ENCODE data around the gene NACC2.

Gene NACC2

GRCh38 chr9:136016572-136017288 lies 78.4 kb downstream of the NACC2 start:
- Histone ChIP-seq H3K27ac (ENCODE audit: low read depth, low read length) (no peak overlapping the region), H3K9me2 (replicated peaks; ENCODE audit: control insufficient read depth, low read length) (no peaks in the 10 kb centered on the region), H3K79me2 (ENCODE audit: control insufficient read depth, low read length) (no peaks in the 10 kb centered on the region), H3K4me3 (ENCODE audit: low read length) (no peak overlapping the region), H3K36me3 (ENCODE audit: control insufficient read depth, low read length) (0 out of 2 replicates have a peak, but pooled peaks cover 4% of the 10 kb centered on the region), H3K27me3 (ENCODE audit: control insufficient read depth, low read length) (no peaks in the 10 kb centered on the region), H4K20me1 (ENCODE audit: control insufficient read depth, insufficient read depth, low read depth, low read length) (no peaks in the 10 kb centered on the region), H3K4me2 (ENCODE audit: low read length) (no peak overlapping the region), H3K9me3 (ENCODE audit: control insufficient read depth, insufficient read depth, low read length) (no peaks in the 10 kb centered on the region), H3F3A (ENCODE audit: control insufficient read depth, insufficient read depth) (0 out of 2 replicates have a peak, but pooled peaks cover 2% of the 10 kb centered on the region), H3K4me1 (ENCODE audit: control insufficient read depth, low read length) (peaks cover 20% of the 10 kb centered on the region)
- TF ChIP-seq CTCF (IDR thresholded peaks at IDR 0.05; ENCODE audit: low read depth, low read length, poor library complexity, severe bottlenecking) (no peak), EZH2phosphoT487 (IDR thresholded peaks at IDR 0.05; ENCODE audit: borderline replicate concordance, low read length) (no peak)

GRCh38 chr9:136015656-136016571 lies 79.2 kb downstream of the NACC2 start:
- 0 out of 2 replicates have a peak, but pooled peaks cover 4% of the 10 kb centered on the region for H3K36me3 ChIP-seq (ENCODE audit: control insufficient read depth, low read length)
- H3K9me3 ChIP-seq (ENCODE audit: control insufficient read depth, insufficient read depth, low read length) = no peaks in the 10 kb centered on the region
- H3K9me2 ChIP-seq (replicated peaks; ENCODE audit: control insufficient read depth, low read length) = no peaks in the 10 kb centered on the region
- 0 out of 2 replicates have a peak, but pooled peaks cover 2% of the 10 kb centered on the region for H3F3A ChIP-seq (ENCODE audit: control insufficient read depth, insufficient read depth)
- no peaks in the 10 kb centered on the region for H4K20me1 ChIP-seq (ENCODE audit: control insufficient read depth, insufficient read depth, low read depth, low read length)
- no peak overlapping the region for H3K4me3 ChIP-seq (ENCODE audit: low read length)
- no peak overlapping the region for H3K27ac ChIP-seq (ENCODE audit: low read depth, low read length)
- H3K4me2 ChIP-seq (ENCODE audit: low read length) = no peak overlapping the region
- H3K4me1 ChIP-seq (ENCODE audit: control insufficient read depth, low read length) = peaks cover 20% of the 10 kb centered on the region
- no peak for TF ChIP-seq CTCF (IDR thresholded peaks at IDR 0.05; ENCODE audit: low read depth, low read length, poor library complexity, severe bottlenecking)
- TF ChIP-seq EZH2phosphoT487 (IDR thresholded peaks at IDR 0.05; ENCODE audit: borderline replicate concordance, low read length) = no peak
- H3K27me3 ChIP-seq (ENCODE audit: control insufficient read depth, low read length) = no peaks in the 10 kb centered on the region
- H3K79me2 ChIP-seq (ENCODE audit: control insufficient read depth, low read length) = no peaks in the 10 kb centered on the region

- Histone ChIP-seq H3K4me2 (ENCODE audit: low read length) (no peak overlapping the region), H3K9me3 (ENCODE audit: control insufficient read depth, insufficient read depth, low read length) (no peaks in the 10 kb centered on the region), H3K36me3 (ENCODE audit: control insufficient read depth, low read length) (0 out of 2 replicates have a peak, but pooled peaks cover 4% of the 10 kb centered on the region), H4K20me1 (ENCODE audit: control insufficient read depth, insufficient read depth, low read depth, low read length) (no peaks in the 10 kb centered on the region), H3K9me2 (replicated peaks; ENCODE audit: control insufficient read depth, low read length) (no peaks in the 10 kb centered on the region), H3K4me3 (ENCODE audit: low read length) (no peak overlapping the region), H3K4me1 (ENCODE audit: control insufficient read depth, low read length) (peaks cover 20% of the 10 kb centered on the region), H3K79me2 (ENCODE audit: control insufficient read depth, low read length) (no peaks in the 10 kb centered on the region), H3K27me3 (ENCODE audit: control insufficient read depth, low read length) (no peaks in the 10 kb centered on the region), H3F3A (ENCODE audit: control insufficient read depth, insufficient read depth) (0 out of 2 replicates have a peak, but pooled peaks cover 2% of the 10 kb centered on the region), H3K27ac (ENCODE audit: low read depth, low read length) (no peak overlapping the region)
- TF ChIP-seq CTCF (IDR thresholded peaks at IDR 0.05; ENCODE audit: low read depth, low read length, poor library complexity, severe bottlenecking) = no peak
- no peak for TF ChIP-seq EZH2phosphoT487 (IDR thresholded peaks at IDR 0.05; ENCODE audit: borderline replicate concordance, low read length)
Observed at GRCh38 chr9:136014924-136015633, 80.0 kb downstream of the NACC2 start.

Data from DOHH2 (cell line).